ENCODE measurements around the gene ZNF888. TPM values are rescaled to one million over a fixed set of nuclear protein-coding genes. Genes with fewer than 3 reads are reported as not detected.
"Not testable (repeated sequence)": the region's sequence is repeated elsewhere in the genome, so short reads cannot be mapped to it uniquely, and the experiment has no call there.

The ZNF888 gene
- total RNA-seq, 1 experiment from 2014 or later: 5.2 TPM

GRCh38 chr19:52901842-52902241 is 21.4 kb downstream of the ZNF888 start:
- DNase-seq: no peak
- Histone ChIP-seq H3K36me3 (ENCODE audit: low read depth, low read length) (peaks cover 6% of the 10 kb centered on the region), H3F3A (ENCODE audit: low read length, unreplicated experiment) (no peaks in the 10 kb centered on the region), H3K4me1 (ENCODE audit: insufficient read depth, low read length) (no peaks in the 10 kb centered on the region), H3K9me2 (replicated peaks; ENCODE audit: low read length) (no peaks in the 10 kb centered on the region), H3K4me3 (ENCODE audit: low read length) (no peak overlapping the region), H2AFZ (ENCODE audit: low read length) (no peak overlapping the region), H3K9ac (ENCODE audit: low read length) (no peak overlapping the region), H3K9me3 (ENCODE audit: low read length) (no peaks in the 10 kb centered on the region), H3K4me2 (ENCODE audit: low read length) (no peak overlapping the region), H3K27me3 (ENCODE audit: low read length) (no peaks in the 10 kb centered on the region), H3K27ac (ENCODE audit: low read length) (no peak overlapping the region), H4K20me1 (ENCODE audit: low read length) (no peaks in the 10 kb centered on the region), H3K79me2 (ENCODE audit: low read length) (peaks cover 1% of the 10 kb centered on the region; the same call in 1 of the 2 replicates)
- CTCF ChIA-PET: no interaction called here
- POLR2A ChIA-PET (ENCODE audit: unreplicated experiment): no interaction called here
- no peak for ATAC-seq
- TF ChIP-seq EZH2phosphoT487 (IDR thresholded peaks at IDR 0.05; ENCODE audit: borderline replicate concordance, low read length): no peak
- intact Hi-C loops (cut with micrococcal nuclease): no loop called here
- no TSS peak for BruUV-seq (replicated peaks)

GRCh38 chr19:52898596-52898995 is 24.6 kb downstream of the ZNF888 start:
- H3K27ac ChIP-seq (ENCODE audit: low read length); H3K4me2 ChIP-seq (ENCODE audit: low read length); intact Hi-C loops (cut with micrococcal nuclease); H3K9me3 ChIP-seq (ENCODE audit: low read length); ATAC-seq; H3K9me2 ChIP-seq (replicated peaks; ENCODE audit: low read length); POLR2A ChIA-PET (ENCODE audit: unreplicated experiment); H3K4me3 ChIP-seq (ENCODE audit: low read length); H4K20me1 ChIP-seq (ENCODE audit: low read length); DNase-seq; CTCF ChIA-PET; H3K4me1 ChIP-seq (ENCODE audit: insufficient read depth, low read length); H3K36me3 ChIP-seq (ENCODE audit: low read depth, low read length); H3K9ac ChIP-seq (ENCODE audit: low read length); BruUV-seq (replicated peaks); H3F3A ChIP-seq (ENCODE audit: low read length, unreplicated experiment); H3K27me3 ChIP-seq (ENCODE audit: low read length); H2AFZ ChIP-seq (ENCODE audit: low read length): not testable (repeated sequence)
- H3K79me2 ChIP-seq (ENCODE audit: low read length): peaks cover 34% of the 10 kb centered on the region

GRCh38 chr19:52898101-52898500 is 25.1 kb downstream of the ZNF888 start:
- Histone ChIP-seq H3K4me2 (ENCODE audit: low read length) (peak overlapping the region; percentile 94), H3K9ac (ENCODE audit: low read length) (no peak overlapping the region), H3K27me3 (ENCODE audit: low read length) (no peaks in the 10 kb centered on the region), H3K4me3 (ENCODE audit: low read length) (0 out of 2 replicates have a peak overlapping the region, but pooled peaks have one; percentile 87), H3K9me3 (ENCODE audit: low read length) (no peaks in the 10 kb centered on the region), H2AFZ (ENCODE audit: low read length) (peak overlapping the region; percentile 82), H4K20me1 (ENCODE audit: low read length) (no peaks in the 10 kb centered on the region), H3K4me1 (ENCODE audit: insufficient read depth, low read length) (no peaks in the 10 kb centered on the region), H3K79me2 (ENCODE audit: low read length) (peaks cover 35% of the 10 kb centered on the region), H3K27ac (ENCODE audit: low read length) (no peak overlapping the region), H3F3A (ENCODE audit: low read length, unreplicated experiment) (no peaks in the 10 kb centered on the region), H3K9me2 (replicated peaks; ENCODE audit: low read length) (no peaks in the 10 kb centered on the region), H3K36me3 (ENCODE audit: low read depth, low read length) (peaks cover 5% of the 10 kb centered on the region; the same call in 1 of the 2 replicates)
- TF ChIP-seq EZH2phosphoT487 (IDR thresholded peaks at IDR 0.05; ENCODE audit: borderline replicate concordance, low read length): no peak
- TF ChIP-seq EZH2 (IDR thresholded peaks at IDR 0.05; ENCODE audit: low read length, unreplicated experiment): no peak
- no peak for TF ChIP-seq CTCF (conservative IDR thresholded peaks at IDR 0.05; ENCODE audit: low read depth, low read length)
- ChIA-PET POLR2A (ENCODE audit: unreplicated experiment) (no interaction called here), CTCF (no interaction called here)
- DNase-seq (no peak), ATAC-seq (no peak)
- TSS peak; percentile 67 for BruUV-seq (replicated peaks)
- intact Hi-C loops (cut with micrococcal nuclease): no loop called here

All from PC-3 (cell line).